ENCODE data around the gene DAND5. TPM values are rescaled to one million over a fixed set of nuclear protein-coding genes. Genes with fewer than 3 reads are reported as not detected.

DAND5 gene
- total and polyA plus RNA-seq, 9 of the 15 experiments (the other 6 are each of a cell fraction or from before 2014, with no cell fraction given) = 0.22 to 0.83 (median 0.60) TPM

- TF ChIP-seq ZMIZ1 (IDR thresholded peaks at IDR 0.05; ENCODE audit: low read depth in 2 of 2, low read length in 2 of 2) = peak in 1 of 2 experiments; percentile 84; a peak in 2 of 4 replicates
- TF ChIP-seq ZSCAN32 (CRISPR knock-in tag; IDR thresholded peaks at IDR 0.05) = peak; percentile 33; the same call in 1 of the 2 replicates
- peak; percentile 69 for TF ChIP-seq ZNF695 (CRISPR knock-in tag; IDR thresholded peaks at IDR 0.05)
- TF ChIP-seq SIN3A (IDR thresholded peaks at IDR 0.05; ENCODE audit: borderline replicate concordance in 2 of 2, control insufficient read depth in 1 of 2, low read depth in 2 of 2, low read length in 2 of 2) = peak; percentile 77 to 83; a peak in 2 of 4 replicates
- TF ChIP-seq DNMT1 (IDR thresholded peaks at IDR 0.05) = no peak
- TF ChIP-seq MBD2 (IDR thresholded peaks at IDR 0.05; ENCODE audit: borderline replicate concordance, low read depth) = peak; percentile 68; the same call in 1 of the 2 replicates
- TF ChIP-seq ZNF592 (IDR thresholded peaks at IDR 0.05) = no peak; the same call in 1 of the 2 replicates
- peak; percentile 59; the same call in 1 of the 2 replicates for TF ChIP-seq ZBTB43 (CRISPR knock-in tag; IDR thresholded peaks at IDR 0.05)
- peak; percentile 98 for TF ChIP-seq RB1 (IDR thresholded peaks at IDR 0.05; ENCODE audit: low read depth)
- TF ChIP-seq TRIM28 (IDR thresholded peaks at IDR 0.05) = peak; percentile 4; the same call in 1 of the 2 replicates
- peak; percentile 95 for TF ChIP-seq ETV5 (CRISPR knock-in tag; IDR thresholded peaks at IDR 0.05; ENCODE audit: low read depth)
- 0 out of 2 replicates have a peak, but pooled peaks have one; percentile 63 for TF ChIP-seq PTBP1 (IDR thresholded peaks at IDR 0.05; ENCODE audit: low read depth, low read length)
- no peak for TF ChIP-seq STAT5B (CRISPR knock-in tag; IDR thresholded peaks at IDR 0.05)
- 0 out of 2 replicates have a peak, but pooled peaks have one; percentile 53 for TF ChIP-seq KDM2B (CRISPR knock-in tag; IDR thresholded peaks at IDR 0.05)
- peak; percentile 64 for TF ChIP-seq NEUROD1 (IDR thresholded peaks at IDR 0.05; ENCODE audit: borderline replicate concordance, low read depth, low read length, partially characterized antibody)
These were observed 23.8 kb upstream of the DAND5 start, which contains the start of gene RAD23A (continued) for GRCh38 chr19:12945479-12946091.

Data from K562 (cell line).